Heart right ventricle (tissue), 16 donors: ENCODE results near the gene EXD3. TPM values are rescaled to one million over a fixed set of nuclear protein-coding genes. Genes with fewer than 3 reads are reported as not detected.
A peak's percentile ranks its signal among the peaks of the same experiment; 100 is the strongest.

Source experiments
- ATAC-seq, 8 donors: fragments of 200-7000 bp; cut with Tn5 transposase; one replicate each; pipeline ENCODE4 v1.9.1; 2020; ENCODE audit warnings: mild to moderate bottlenecking in 8 of 8, moderate library complexity in 8 of 8, moderate number of reproducible peaks in 1 of 8
- DNase-seq, 2 donors: peaks; one replicate each; pipeline ENCODE4 v3.0.0-alpha.2; 2020
- H3K27ac ChIP-seq, 10 donors: fragments of 200-600 bp; sonication (generic) in 2 of 10; one replicate each; pipeline versions ENCODE4 v1.5.0 to v1.8.0; 2020 to 2022; ENCODE audit warnings: mild to moderate bottlenecking in 3 of 10
- H3K27me3 ChIP-seq, 7 donors: fragments of 200-600 bp; one replicate each; pipeline ENCODE4 v1.8.0; 2021 to 2022; ENCODE audit warnings: mild to moderate bottlenecking in 2 of 7
- H3K36me3 ChIP-seq, 9 donors: fragments of 200-600 bp; sonication (generic) in 1 of 9; one replicate each; pipeline versions ENCODE4 v1.5.0 to v1.8.0; 2020 to 2022; ENCODE audit warnings: mild to moderate bottlenecking in 2 of 9
- H3K4me1 ChIP-seq, 9 donors: fragments of 200-600 bp; sonication (generic) in 1 of 9; one replicate each; pipeline versions ENCODE4 v1.5.0 to v1.8.0; 2020 to 2022; ENCODE audit warnings: mild to moderate bottlenecking in 4 of 9
- H3K4me3 ChIP-seq, 10 donors: fragments of 200-600 bp; sonication (generic) in 2 of 10; one replicate each; pipeline versions ENCODE4 v1.5.0 to v1.8.0; 2020 to 2022; ENCODE audit warnings: mild to moderate bottlenecking in 7 of 10, moderate library complexity in 2 of 10
- H3K9me3 ChIP-seq, 11 donors: fragments of 200-600 bp in 10 of 11; sonication (generic) in 2 of 11; one replicate each; pipeline versions ENCODE4 v1.5.0 to v1.8.0; 2013 to 2022; ENCODE audit warnings: mild to moderate bottlenecking in 2 of 11, control low read depth in 1 of 11, moderate library complexity in 1 of 11
- CTCF ChIP-seq, 9 donors: fragments of 200-600 bp; sonication (generic) in 2 of 9; IDR thresholded peaks; one replicate each; pipeline versions ENCODE4 v1.5.0 to v1.8.0; 2021 to 2022; ENCODE audit warnings: antibody characterized with exemption in 9 of 9, mild to moderate bottlenecking in 5 of 9, moderate library complexity in 1 of 9
- WGBS, 2 donors: extraction: QIAGEN DNeasy Blood & Tissue Kit; methylation state at CpG; one replicate each; pipeline ENCODE4 v1.1.7; 2013; ENCODE audit warnings: inconsistent platforms in 1 of 2; 5-methylcytosine and 5-hydroxymethylcytosine counted together
- intact Hi-C, 10 donors: fragments of 100-400 bp; cut with DNase I; formaldehyde crosslinking; loops; one replicate each; pipeline versions ENCODE4 v1.11.1 to v1.14.2; 2022
- polyA plus RNA-seq, 2 donors: library from polyadenylated mRNA; stranded (reverse); fragments of 200-250 nt; gene quantifications; one replicate each; pipeline ENCODE4 v1.2.3, GENCODE V29; 2013
- total RNA-seq, 10 donors: library from RNA; stranded (reverse); fragmentation: NEBNext Ultra II Directional in 3 of 10; extraction: Animal tissue kit (Norgen Biotek cat#: 25700) in 3 of 10; gene quantifications; one replicate each; pipeline versions ENCODE4 v1.2.1 to v1.2.4, GENCODE V29; 2021 to 2023
- donor health status: Arrhythmogenic right ventricular cardiomyopathy.
- donor health status: ischemic (EF 13 %, LVEDD 7.1; RV severe dilation, severe dysfunction).
- donor health status: healthy with polysubstance abuse.
- donor health status: DM: no; HTN: yes; CAD: no.
- donor health status: DM: no; HTN: no; CAD: no.
- donor health status: ischemic (EF 25% LVEDD 6.9; RV normal size, moderate dysfunction).
- donor health status: ischemic (EF 25% LVEDD 5.7; RV mildly dilated, moderate dysfunction).
- donor health status: healthy.
- donor health status: DM: yes; HTN: yes; CAD: no.
- donor health status: Ischemic cardiomyopathy.
- donor health status: ischemic (EF 35%, LVEDD 5.7; RV mildly dilated, moderate dysfunction).
- donor health status: nonischemic (EF 11% LVEDD 7.7; RV severe dilation, severe dysfunction).
- donor health status: DM: yes; HTN: yes; CAD: no.
- donor health status: PGD.
- donor health status: ischemic (EF 29% LVEDD 5.4; RV normal size, mild dysfunction).
- donor health status: nonischemic (EF 23%, LVEDD 6.1; RV moderate dilation, normal function).

The EXD3 gene
- total and polyA plus RNA-seq, 12 donors = 5.8 to 33.0 (median 9.2) TPM

DNA sequence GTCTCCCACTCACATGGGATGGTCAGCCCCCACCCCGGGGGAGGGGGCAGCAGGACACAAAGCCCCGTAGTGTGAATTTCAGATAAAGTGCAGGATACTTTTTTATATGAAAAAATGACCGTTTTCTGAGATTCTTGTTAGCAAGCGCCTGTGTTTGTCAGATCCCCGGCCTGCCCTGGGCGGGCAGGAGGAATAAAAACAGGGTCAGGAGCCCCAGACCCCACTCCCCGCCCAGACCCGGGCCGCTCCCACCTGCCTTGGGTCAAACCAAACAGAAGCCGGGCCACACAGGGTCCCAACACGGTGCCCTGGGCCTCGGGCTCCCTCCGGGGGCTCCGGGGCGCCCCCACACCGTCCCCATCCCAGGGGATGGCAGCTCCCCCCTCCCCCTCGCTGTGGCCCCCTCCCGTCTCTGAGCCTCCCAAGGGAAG, 107.4 kb downstream of the EXD3 start:
- peaks cover 0 to 25% (median 12%) of the 10 kb centered on the region in 7 donors for H3K27me3 ChIP-seq
- no peaks in the 10 kb centered on the region for H3K9me3 ChIP-seq
- intact Hi-C loops = no loop called here
- ATAC-seq (no peak), DNase-seq (no peak)
- H3K4me3 ChIP-seq = peak overlapping the region in 8 of 10 donors; percentile 32 to 55 (median 44)
- no peaks in the 10 kb centered on the region for H3K36me3 ChIP-seq
- no peak for TF ChIP-seq CTCF (IDR thresholded peaks at IDR 0.05)
- peaks cover 28 to 78% (median 58%) of the 10 kb centered on the region in 9 donors for H3K4me1 ChIP-seq
- 26 to 33% methylated on average over 18 of the region's 18 CpGs for WGBS, 2 donors
- peak overlapping the region; percentile 45 to 90 (median 70) for H3K27ac ChIP-seq

GRCh38 chr9:137314561-137315560, 108.1 kb downstream of the EXD3 start:
- Histone ChIP-seq H3K9me3 (no peaks in the 10 kb centered on the region), H3K27me3 (peaks cover 0 to 25% (median 12%) of the 10 kb centered on the region in 7 donors), H3K4me3 (no peak overlapping the region), H3K27ac (peak overlapping the region; percentile 45 to 90 (median 70)), H3K4me1 (peaks cover 22 to 71% (median 50%) of the 10 kb centered on the region in 9 donors), H3K36me3 (no peaks in the 10 kb centered on the region)
- intact Hi-C loops = no loop called here
- 68 to 75% methylated on average over 42 of the region's 42 CpGs for WGBS, 2 donors
- TF ChIP-seq CTCF (IDR thresholded peaks at IDR 0.05) = no peak
- ATAC-seq = no peak
- peak in 1 of 2 donors; percentile 34 for DNase-seq

- H3K4me3 ChIP-seq = no peak overlapping the region
- peaks cover 0 to 25% (median 12%) of the 10 kb centered on the region in 7 donors for H3K27me3 ChIP-seq
- H3K36me3 ChIP-seq = no peaks in the 10 kb centered on the region
- WGBS, 2 donors = 78 to 80% methylated on average over 24 of the region's 24 CpGs
- DNase-seq (no peak), ATAC-seq (no peak)
- no peak for TF ChIP-seq CTCF (IDR thresholded peaks at IDR 0.05)
- peak overlapping the region in 9 of 10 donors; percentile 45 to 90 (median 69) for H3K27ac ChIP-seq
- intact Hi-C loops = no loop called here
- peaks cover 18 to 63% (median 42%) of the 10 kb centered on the region in 9 donors for H3K4me1 ChIP-seq
- H3K9me3 ChIP-seq = no peaks in the 10 kb centered on the region
Measured at GRCh38 chr9:137313956-137314560, 108.9 kb downstream of the EXD3 start.

DNA sequence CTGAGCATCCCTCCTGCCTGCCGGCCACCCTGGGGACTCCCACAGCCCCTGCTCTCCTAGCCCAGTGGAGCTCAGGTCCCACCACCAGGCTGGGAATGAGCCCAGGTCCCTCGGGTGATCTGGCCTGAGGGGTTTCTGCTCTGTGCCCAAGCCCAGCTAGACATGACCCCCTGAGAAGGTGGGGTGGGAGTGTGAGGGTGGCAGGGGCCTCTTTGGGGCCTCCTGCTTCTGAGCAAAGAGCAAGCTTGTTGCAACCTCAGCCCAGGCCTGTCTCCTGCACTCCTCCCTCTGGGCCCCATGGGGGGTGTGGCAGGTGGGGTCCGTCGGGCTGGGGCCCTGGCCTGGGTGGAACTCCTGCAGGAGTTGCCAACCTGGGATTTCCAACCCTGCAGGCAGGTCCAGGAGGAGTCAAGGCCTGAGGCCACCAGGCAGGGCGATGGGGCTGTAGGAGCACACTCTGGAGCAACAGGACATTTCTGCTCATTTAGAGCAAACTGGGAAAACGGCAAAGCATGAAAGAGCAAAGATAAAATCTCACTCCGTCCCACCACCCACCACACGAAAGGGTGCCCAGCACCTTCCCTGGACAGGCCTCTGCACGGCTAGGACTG, 109.5 kb downstream of the EXD3 start:
- ATAC-seq = no peak
- DNase-seq = no peak
- WGBS, 2 donors = 80 to 85% methylated on average over 9 of the region's 9 CpGs

More for the DNA sequence above, 109.5 kb downstream of the EXD3 start:
- no peaks in the 10 kb centered on the region for H3K36me3 ChIP-seq
- H3K4me1 ChIP-seq = peaks cover 14 to 56% (median 36%) of the 10 kb centered on the region in 9 donors
- TF ChIP-seq CTCF (IDR thresholded peaks at IDR 0.05) = no peak
- intact Hi-C loops = no loop called here
- peaks cover 0 to 25% (median 12%) of the 10 kb centered on the region in 7 donors for H3K27me3 ChIP-seq
- no peak overlapping the region for H3K4me3 ChIP-seq
- H3K9me3 ChIP-seq = no peaks in the 10 kb centered on the region
- H3K27ac ChIP-seq = peak overlapping the region in 5 of 10 donors; percentile 45 to 90 (median 79)
